Measurements from ENCODE around the gene KRTAP10-7.

- TF ChIP-seq, protein P1, sequence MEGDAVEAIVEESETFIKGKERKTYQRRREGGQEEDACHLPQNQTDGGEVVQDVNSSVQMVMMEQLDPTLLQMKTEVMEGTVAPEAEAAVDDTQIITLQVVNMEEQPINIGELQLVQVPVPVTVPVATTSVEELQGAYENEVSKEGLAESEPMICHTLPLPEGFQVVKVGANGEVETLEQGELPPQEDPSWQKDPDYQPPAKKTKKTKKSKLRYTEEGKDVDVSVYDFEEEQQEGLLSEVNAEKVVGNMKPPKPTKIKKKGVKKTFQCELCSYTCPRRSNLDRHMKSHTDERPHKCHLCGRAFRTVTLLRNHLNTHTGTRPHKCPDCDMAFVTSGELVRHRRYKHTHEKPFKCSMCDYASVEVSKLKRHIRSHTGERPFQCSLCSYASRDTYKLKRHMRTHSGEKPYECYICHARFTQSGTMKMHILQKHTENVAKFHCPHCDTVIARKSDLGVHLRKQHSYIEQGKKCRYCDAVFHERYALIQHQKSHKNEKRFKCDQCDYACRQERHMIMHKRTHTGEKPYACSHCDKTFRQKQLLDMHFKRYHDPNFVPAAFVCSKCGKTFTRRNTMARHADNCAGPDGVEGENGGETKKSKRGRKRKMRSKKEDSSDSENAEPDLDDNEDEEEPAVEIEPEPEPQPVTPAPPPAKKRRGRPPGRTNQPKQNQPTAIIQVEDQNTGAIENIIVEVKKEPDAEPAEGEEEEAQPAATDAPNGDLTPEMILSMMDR (IDR thresholded peaks at IDR 0.05; ENCODE audit: low read length), result no peak
- TF ChIP-seq EZH2 (optimal IDR thresholded peaks at IDR 0.05; ENCODE audit: low read depth, low read length), result no peak
Observed at GRCh38 chr21:44576025-44576420, 24.4 kb upstream of the KRTAP10-7 start.
